Neuronal stem cell (in vitro differentiated cells): ENCODE results near the gene PTPRD.

Source experiments
- DNase-seq: peaks from one replicate; pipeline ENCODE4 v3.0.0-alpha.2; 2013; ENCODE audit warnings: low spot score
- H2AFZ ChIP-seq: one replicate; pipeline ENCODE4 v1.6.1; 2013; ENCODE audit warnings: mild to moderate bottlenecking, low read length, inconsistent platforms
- H2AK5ac ChIP-seq: 2 replicates; pipeline ENCODE4 v1.6.1; 2013; ENCODE audit warnings: low read depth, mild to moderate bottlenecking, inconsistent platforms, low read length, moderate library complexity, mixed read lengths
- H2BK120ac ChIP-seq: 2 replicates; pipeline ENCODE4 v1.6.1; 2013; ENCODE audit warnings: low read depth, mild to moderate bottlenecking, inconsistent platforms, low read length, moderate library complexity, mixed read lengths
- H2BK12ac ChIP-seq: one replicate; pipeline ENCODE4 v1.6.1; 2013; ENCODE audit warnings: low read length, inconsistent platforms
- H2BK15ac ChIP-seq: 2 replicates; pipeline ENCODE4 v1.6.1; 2013; ENCODE audit warnings: mild to moderate bottlenecking, low read length, inconsistent platforms, mixed read lengths
- H2BK5ac ChIP-seq: one replicate; pipeline ENCODE4 v1.6.1; 2013; ENCODE audit warnings: inconsistent platforms, mild to moderate bottlenecking, low read length, moderate library complexity
- H3K14ac ChIP-seq: one replicate; pipeline ENCODE4 v1.6.1; 2013; ENCODE audit warnings: low read length, inconsistent platforms
- H3K18ac ChIP-seq: 2 replicates; pipeline ENCODE4 v1.6.1; 2013; ENCODE audit warnings: low read length, inconsistent platforms
- H3K23ac ChIP-seq: 2 replicates; pipeline ENCODE4 v1.6.1; 2013; ENCODE audit warnings: low read depth, mild to moderate bottlenecking, mixed read lengths, low read length, inconsistent platforms; ENCODE audit not compliant: poor library complexity
- H3K27ac ChIP-seq: replicated peaks from 3 replicates; pipeline ENCODE4 v1.5.1; 2013; ENCODE audit warnings: low read length, inconsistent platforms
- H3K27me3 ChIP-seq, 3 experiments: 2 replicates each; pipeline ENCODE4 v1.6.1; 2013; ENCODE audit warnings: low read length in 3 of 3, mild to moderate bottlenecking in 2 of 3, inconsistent platforms in 1 of 3, low read depth in 1 of 3, mixed read lengths in 1 of 3, moderate library complexity in 1 of 3; ENCODE audit not compliant: control insufficient read depth in 3 of 3, insufficient read depth in 3 of 3
- H3K36me3 ChIP-seq, 2 donors: replicated peaks in 1 of 2; 2 replicates each; pipeline ENCODE4 v1.6.1; 2013; ENCODE audit warnings: low read length in 2 of 2; ENCODE audit not compliant: control insufficient read depth in 2 of 2, insufficient read depth in 2 of 2
- H3K4ac ChIP-seq: 2 replicates; pipeline ENCODE4 v1.6.1; 2013; ENCODE audit warnings: inconsistent platforms, mild to moderate bottlenecking, low read length, moderate library complexity
- H3K4me1 ChIP-seq, 2 donors: 1 replicate in 1 of 2; 2 replicates in 1 of 2; pipeline ENCODE4 v1.6.1; 2013; ENCODE audit warnings: low read length in 2 of 2, low read depth in 1 of 2; ENCODE audit not compliant: control insufficient read depth in 2 of 2, insufficient read depth in 1 of 2
- H3K4me2 ChIP-seq: one replicate; pipeline ENCODE4 v1.6.1; 2013; ENCODE audit warnings: mild to moderate bottlenecking, low read length, inconsistent platforms; ENCODE audit not compliant: insufficient read depth, poor library complexity, severe bottlenecking
- H3K4me3 ChIP-seq, 2 donors: 2 replicates each; pipeline ENCODE4 v1.5.1; 2013; ENCODE audit warnings: low read length in 2 of 2, mild to moderate bottlenecking in 2 of 2, inconsistent platforms in 1 of 2, moderate library complexity in 1 of 2
- H3K79me1 ChIP-seq: one replicate; pipeline ENCODE4 v1.6.1; 2013; ENCODE audit warnings: low read depth, mild to moderate bottlenecking, inconsistent platforms, low read length, moderate library complexity
- H3K9ac ChIP-seq: one replicate; pipeline ENCODE4 v1.6.1; 2013; ENCODE audit warnings: mild to moderate bottlenecking, low read depth, low read length, inconsistent platforms; ENCODE audit not compliant: poor library complexity
- H3K9me3 ChIP-seq, 2 donors: replicated peaks in 1 of 2; 2 replicates each; pipeline versions ENCODE3 to v1.6.1; 2013; ENCODE audit warnings: low read length in 2 of 2, mild to moderate bottlenecking in 2 of 2, inconsistent platforms in 1 of 2, low read depth in 1 of 2, mixed read lengths in 1 of 2, moderate library complexity in 1 of 2; ENCODE audit not compliant: control insufficient read depth in 2 of 2, insufficient read depth in 1 of 2
- H4K8ac ChIP-seq: one replicate; pipeline ENCODE4 v1.6.1; 2013; ENCODE audit warnings: low read depth, mild to moderate bottlenecking, inconsistent platforms, low read length, moderate library complexity
- H4K91ac ChIP-seq: one replicate; pipeline ENCODE4 v1.6.1; 2013; ENCODE audit warnings: low read length, low read depth, mild to moderate bottlenecking, inconsistent platforms; ENCODE audit not compliant: poor library complexity
- WGBS, 2 donors: extraction: QIAGEN DNeasy Blood & Tissue Kit; methylation state at CpG; one replicate each; pipeline ENCODE4 v1.1.7; 2013; ENCODE audit warnings: missing lambda C conversion rate in 2 of 2, mixed read lengths in 1 of 2; ENCODE audit not compliant: insufficient read length in 2 of 2, insufficient replicate concordance in 1 of 2; ENCODE audit errors: extremely low coverage in 2 of 2; 5-methylcytosine and 5-hydroxymethylcytosine counted together

PTPRD gene

GRCh38 chr9:9556865-9557803, 1055.7 kb downstream of the PTPRD start:
- H3K18ac ChIP-seq = no peak overlapping the region
- H2BK15ac ChIP-seq = no peak overlapping the region
- no peak overlapping the region for H4K8ac ChIP-seq
- no peak overlapping the region for H3K4me3 ChIP-seq
- no peaks in the 10 kb centered on the region for H3K27me3 ChIP-seq
- H3K9me3 ChIP-seq = no peaks in the 10 kb centered on the region
- WGBS, 2 donors = no CpG with 5 or more reads among the region's 4 CpGs
- H3K23ac ChIP-seq = no peak overlapping the region
- no peak for DNase-seq
- H4K91ac ChIP-seq = no peak overlapping the region
- no peak overlapping the region for H2BK5ac ChIP-seq
- no peaks in the 10 kb centered on the region for H3K36me3 ChIP-seq
- H3K4me2 ChIP-seq = no peak overlapping the region
- H3K4ac ChIP-seq = no peak overlapping the region
- no peak overlapping the region for H3K9ac ChIP-seq
- H3K27ac ChIP-seq = no peak overlapping the region
- H2AFZ ChIP-seq = no peak overlapping the region
- no peak overlapping the region for H2BK120ac ChIP-seq
- no peak overlapping the region for H3K14ac ChIP-seq
- no peaks in the 10 kb centered on the region for H3K79me1 ChIP-seq
- H2AK5ac ChIP-seq = no peak overlapping the region
- H3K4me1 ChIP-seq = peaks cover 0 to 5% of the 10 kb centered on the region in 2 donors
- no peak overlapping the region for H2BK12ac ChIP-seq

- no peak overlapping the region for H2BK12ac ChIP-seq
- H3K23ac ChIP-seq = no peak overlapping the region
- no peaks in the 10 kb centered on the region for H3K9me3 ChIP-seq
- H4K91ac ChIP-seq = no peak overlapping the region
- H3K79me1 ChIP-seq = no peaks in the 10 kb centered on the region
- H3K14ac ChIP-seq = no peak overlapping the region
- H3K36me3 ChIP-seq = no peaks in the 10 kb centered on the region
- H3K27me3 ChIP-seq = no peaks in the 10 kb centered on the region
- H2AFZ ChIP-seq = no peak overlapping the region
- H2BK5ac ChIP-seq = no peak overlapping the region
- no peak overlapping the region for H3K4ac ChIP-seq
- H3K9ac ChIP-seq = no peak overlapping the region
- no peak overlapping the region for H3K18ac ChIP-seq
- no peak overlapping the region for H3K4me2 ChIP-seq
- H3K4me1 ChIP-seq = peaks cover 0 to under 1% of the 10 kb centered on the region in 2 donors
- no peak overlapping the region for H2BK120ac ChIP-seq
- no CpG with 5 or more reads among the region's 2 CpGs for WGBS, 2 donors
- H3K27ac ChIP-seq = no peak overlapping the region
- no peak overlapping the region for H4K8ac ChIP-seq
- no peak for DNase-seq
- no peak overlapping the region for H2AK5ac ChIP-seq
- no peak overlapping the region for H2BK15ac ChIP-seq
- H3K4me3 ChIP-seq = no peak overlapping the region
Measured at GRCh38 chr9:9552665-9553064, 1060.1 kb downstream of the PTPRD start.

GRCh38 chr9:9538766-9539165, 1074.0 kb downstream of the PTPRD start:
- no peak overlapping the region for H3K14ac ChIP-seq
- DNase-seq = no peak

GRCh38 chr9:9538356-9538755, 1074.4 kb downstream of the PTPRD start:
- H2BK12ac ChIP-seq = no peak overlapping the region
- H3K18ac ChIP-seq = no peak overlapping the region
- no peak overlapping the region for H2BK120ac ChIP-seq
- no CpG with 5 or more reads among the region's 4 CpGs for WGBS, 2 donors
- no peak overlapping the region for H3K4me3 ChIP-seq
- no peak overlapping the region for H2AK5ac ChIP-seq
- H2AFZ ChIP-seq = no peak overlapping the region
- H2BK15ac ChIP-seq = no peak overlapping the region
- H3K27ac ChIP-seq = no peak overlapping the region
- no peak overlapping the region for H3K23ac ChIP-seq
- H3K36me3 ChIP-seq = no peaks in the 10 kb centered on the region
- DNase-seq = no peak
- no peak overlapping the region for H2BK5ac ChIP-seq
- H3K4ac ChIP-seq = no peak overlapping the region
- no peaks in the 10 kb centered on the region for H3K27me3 ChIP-seq
- H4K91ac ChIP-seq = no peak overlapping the region
- no peak overlapping the region for H3K9ac ChIP-seq
- no peak overlapping the region for H4K8ac ChIP-seq
- H3K79me1 ChIP-seq = no peaks in the 10 kb centered on the region
- H3K9me3 ChIP-seq = no peaks in the 10 kb centered on the region
- peaks cover 0 to 5% of the 10 kb centered on the region in 2 donors for H3K4me1 ChIP-seq
- H3K4me2 ChIP-seq = no peak overlapping the region
- no peak overlapping the region for H3K14ac ChIP-seq

More at GRCh38 chr9:9538766-9539165, 1074.0 kb downstream of the PTPRD start:
- Histone ChIP-seq H3K4ac (no peak overlapping the region), H3K36me3 (no peaks in the 10 kb centered on the region), H2BK15ac (no peak overlapping the region), H2BK120ac (no peak overlapping the region), H2BK5ac (no peak overlapping the region), H3K4me2 (no peak overlapping the region), H3K4me3 (no peak overlapping the region), H3K23ac (no peak overlapping the region), H3K9me3 (no peaks in the 10 kb centered on the region), H3K79me1 (no peaks in the 10 kb centered on the region), H2BK12ac (no peak overlapping the region), H3K18ac (no peak overlapping the region), H4K8ac (no peak overlapping the region), H2AK5ac (no peak overlapping the region), H4K91ac (no peak overlapping the region), H3K27ac (no peak overlapping the region), H3K9ac (no peak overlapping the region), H3K4me1 (peaks cover 0 to 5% of the 10 kb centered on the region in 2 donors), H2AFZ (no peak overlapping the region), H3K27me3 (no peaks in the 10 kb centered on the region)
